GM12865 (cell line): Measurements from ENCODE around the gene WASL.

ENCODE experiments used
- DNase-seq: peaks from one replicate; pipeline ENCODE4 v3.0.0; 2010; ENCODE audit warnings: low read depth
- H3K4me3 ChIP-seq: 2 replicates; pipeline ENCODE4 v1.5.1; 2011; ENCODE audit warnings: mild to moderate bottlenecking, low read depth, low read length, control low read depth
- TF ChIP-seq, protein P1 (sequence below): IDR thresholded peaks from 2 replicates; pipeline ENCODE4 v1.5.1; 2011; ENCODE audit warnings: low read length, control low read depth, low read depth, inconsistent platforms; ENCODE audit not compliant: insufficient read depth; ENCODE audit errors: missing control alignments

Gene WASL

GRCh38 chr7:123735539-123735938 lies 13.3 kb downstream of the WASL start:
- no peak overlapping the region for H3K4me3 ChIP-seq
- TF ChIP-seq, protein P1, sequence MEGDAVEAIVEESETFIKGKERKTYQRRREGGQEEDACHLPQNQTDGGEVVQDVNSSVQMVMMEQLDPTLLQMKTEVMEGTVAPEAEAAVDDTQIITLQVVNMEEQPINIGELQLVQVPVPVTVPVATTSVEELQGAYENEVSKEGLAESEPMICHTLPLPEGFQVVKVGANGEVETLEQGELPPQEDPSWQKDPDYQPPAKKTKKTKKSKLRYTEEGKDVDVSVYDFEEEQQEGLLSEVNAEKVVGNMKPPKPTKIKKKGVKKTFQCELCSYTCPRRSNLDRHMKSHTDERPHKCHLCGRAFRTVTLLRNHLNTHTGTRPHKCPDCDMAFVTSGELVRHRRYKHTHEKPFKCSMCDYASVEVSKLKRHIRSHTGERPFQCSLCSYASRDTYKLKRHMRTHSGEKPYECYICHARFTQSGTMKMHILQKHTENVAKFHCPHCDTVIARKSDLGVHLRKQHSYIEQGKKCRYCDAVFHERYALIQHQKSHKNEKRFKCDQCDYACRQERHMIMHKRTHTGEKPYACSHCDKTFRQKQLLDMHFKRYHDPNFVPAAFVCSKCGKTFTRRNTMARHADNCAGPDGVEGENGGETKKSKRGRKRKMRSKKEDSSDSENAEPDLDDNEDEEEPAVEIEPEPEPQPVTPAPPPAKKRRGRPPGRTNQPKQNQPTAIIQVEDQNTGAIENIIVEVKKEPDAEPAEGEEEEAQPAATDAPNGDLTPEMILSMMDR, result no peak

DNA sequence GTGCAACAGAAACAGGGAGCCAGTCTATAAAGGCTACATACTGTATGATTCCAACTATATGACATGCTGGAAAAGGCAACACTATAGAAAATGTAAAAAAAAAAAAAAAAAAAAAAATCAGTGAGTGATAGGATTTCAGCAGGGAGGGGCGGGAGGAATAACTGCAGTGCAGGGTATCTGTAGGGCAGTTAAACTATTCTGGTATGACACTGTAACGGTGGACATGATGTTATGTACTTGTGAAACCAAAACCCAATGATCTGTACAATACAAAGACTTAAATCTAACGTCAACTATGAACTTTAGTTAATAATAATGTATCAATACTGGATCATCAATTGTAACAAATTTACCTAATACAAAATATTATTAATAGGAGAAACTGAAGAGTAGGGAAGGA lies 14.3 kb downstream of the WASL start:
- TF ChIP-seq, protein P1, result no peak
- no peak for DNase-seq
- no peak overlapping the region for H3K4me3 ChIP-seq

More at GRCh38 chr7:123735539-123735938, 13.3 kb downstream of the WASL start:
- DNase-seq, result no peak

GRCh38 chr7:123732413-123733091 lies 16.3 kb downstream of the WASL start:
- no peak for DNase-seq
- TF ChIP-seq, protein P1, result no peak
- no peak overlapping the region for H3K4me3 ChIP-seq

DNA sequence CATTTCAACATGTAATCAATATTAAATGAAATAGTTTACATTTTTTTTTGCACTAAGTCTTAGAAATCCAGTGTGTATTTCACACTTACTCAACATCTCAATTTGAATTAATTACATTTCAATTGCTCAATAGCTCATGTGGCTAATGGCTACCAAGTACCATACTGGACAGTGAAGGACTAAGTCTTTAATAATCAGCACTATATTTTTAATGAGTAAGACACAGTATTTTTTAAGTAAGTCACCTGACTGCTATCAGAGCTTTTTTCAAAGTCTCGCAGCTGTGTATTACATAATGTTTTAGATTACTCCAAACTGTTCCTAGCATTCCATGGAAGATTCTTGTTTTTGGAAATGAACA lies 19.6 kb downstream of the WASL start:
- no peak overlapping the region for H3K4me3 ChIP-seq
- TF ChIP-seq, protein P1, result no peak
- DNase-seq, result no peak

DNA sequence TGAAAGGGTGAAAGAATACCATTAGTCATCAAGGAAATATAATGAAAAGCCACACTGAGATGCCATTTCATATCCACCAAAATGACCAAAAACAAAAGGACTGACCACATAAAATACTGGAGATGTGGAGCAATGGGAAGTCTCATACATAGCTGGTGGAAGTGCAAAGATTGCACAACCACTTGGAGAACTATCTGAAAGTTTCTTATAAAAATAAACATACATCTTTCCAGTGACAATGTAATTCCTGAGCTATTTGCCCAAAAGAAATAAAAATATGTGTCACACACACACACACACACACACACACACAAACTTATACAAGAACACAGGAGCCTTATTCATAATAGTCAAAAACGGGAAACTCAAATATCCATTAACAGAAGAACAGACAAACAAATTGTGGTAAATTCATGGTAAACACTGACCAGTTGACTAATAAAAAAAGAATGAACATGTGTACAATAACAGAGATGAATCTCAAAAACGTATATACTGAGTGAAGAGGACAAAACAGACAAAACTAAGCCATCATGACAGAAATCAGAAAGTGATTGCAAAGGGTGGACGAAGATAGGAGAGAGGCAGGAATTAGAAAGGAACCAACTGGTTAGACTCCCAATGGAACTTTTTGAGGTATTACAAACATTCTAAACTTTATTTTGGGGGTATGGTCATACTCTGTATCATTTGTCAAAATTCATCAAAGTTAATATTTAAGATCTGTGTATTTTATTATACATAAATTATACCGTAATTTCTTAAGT lies 21.5 kb downstream of the WASL start:
- TF ChIP-seq, protein P1, result no peak
- H3K4me3 ChIP-seq, result no peak overlapping the region
- no peak for DNase-seq

DNA sequence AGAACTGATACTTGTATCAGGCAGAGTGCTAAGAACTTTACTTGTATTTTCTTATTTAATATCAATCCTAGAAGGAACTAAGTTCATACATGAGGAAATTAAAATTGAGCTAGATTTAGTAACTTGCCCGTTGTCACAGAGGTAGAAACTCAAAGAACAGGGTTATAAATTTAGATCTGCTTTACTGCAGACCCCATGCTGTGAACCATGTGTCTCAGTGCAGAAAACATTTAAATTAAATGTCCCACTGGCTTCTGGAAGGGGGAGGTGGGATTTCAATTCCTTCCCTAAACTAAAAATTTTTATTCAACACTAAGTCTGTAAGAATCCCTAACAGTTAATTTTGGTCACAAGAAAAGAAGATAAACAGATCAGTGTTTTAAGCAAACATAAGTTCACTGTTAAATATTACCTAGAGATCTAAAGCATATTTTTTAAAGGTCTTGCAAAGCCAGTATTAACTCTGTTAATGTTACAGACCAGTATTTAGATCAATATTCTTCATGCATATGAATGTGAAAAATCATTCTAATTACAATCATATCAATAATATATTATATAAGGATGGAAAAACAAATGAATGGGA lies 23.1 kb downstream of the WASL start:
- no peak for DNase-seq
- H3K4me3 ChIP-seq, result no peak overlapping the region
- TF ChIP-seq, protein P1, result no peak

- H3K4me3 ChIP-seq, result no peak overlapping the region
- TF ChIP-seq, protein P1, result no peak
- DNase-seq, result no peak
These were observed 24.0 kb downstream of the WASL start for GRCh38 chr7:123724817-123725253.
